Measurements from ENCODE around the gene CAMSAP1.

The CAMSAP1 gene

DNA sequence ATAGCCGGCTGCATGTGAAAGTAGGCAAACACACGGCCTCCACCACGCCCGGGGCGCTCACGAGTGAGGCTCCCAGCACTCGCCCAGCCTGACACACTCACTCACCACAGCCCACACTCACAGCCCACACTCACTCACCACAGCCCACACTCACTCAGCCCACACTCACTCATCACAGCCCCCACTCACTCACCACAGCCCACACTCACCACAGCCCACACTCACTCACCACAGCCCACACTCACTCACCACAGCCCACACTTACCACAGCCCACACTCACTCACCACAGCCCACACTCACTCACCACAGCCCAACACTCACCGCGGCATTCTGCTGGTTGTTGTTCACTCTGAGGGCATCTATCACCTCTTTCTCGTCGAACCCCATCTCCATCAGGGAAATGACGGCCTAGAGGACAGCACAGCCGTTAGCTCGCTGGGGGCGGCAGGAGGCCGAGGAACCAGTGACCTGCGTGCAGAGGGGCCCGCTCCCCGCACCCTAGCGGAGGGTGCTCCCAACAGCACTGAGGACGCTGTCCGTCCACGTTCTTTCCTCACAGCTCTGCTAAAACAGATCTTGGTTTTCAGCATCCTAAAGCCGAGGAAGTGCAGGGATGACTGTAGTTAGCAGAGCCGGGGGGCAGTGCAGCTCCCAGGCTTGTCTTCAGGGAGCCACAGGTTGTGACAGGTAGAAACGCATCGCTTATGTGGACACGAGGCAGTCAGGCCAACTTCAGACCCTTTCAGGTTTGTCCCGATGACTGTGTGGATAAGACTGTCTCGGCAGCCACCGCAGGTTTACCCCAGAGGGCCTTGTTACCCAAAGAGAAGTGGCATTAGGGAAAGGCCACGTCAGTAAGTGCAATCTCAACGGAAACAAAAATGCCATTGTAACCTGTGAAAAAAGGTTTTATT, 32.3 kb upstream of the CAMSAP1 start:
- DNase-seq: peak; percentile 46 to 53

DNA sequence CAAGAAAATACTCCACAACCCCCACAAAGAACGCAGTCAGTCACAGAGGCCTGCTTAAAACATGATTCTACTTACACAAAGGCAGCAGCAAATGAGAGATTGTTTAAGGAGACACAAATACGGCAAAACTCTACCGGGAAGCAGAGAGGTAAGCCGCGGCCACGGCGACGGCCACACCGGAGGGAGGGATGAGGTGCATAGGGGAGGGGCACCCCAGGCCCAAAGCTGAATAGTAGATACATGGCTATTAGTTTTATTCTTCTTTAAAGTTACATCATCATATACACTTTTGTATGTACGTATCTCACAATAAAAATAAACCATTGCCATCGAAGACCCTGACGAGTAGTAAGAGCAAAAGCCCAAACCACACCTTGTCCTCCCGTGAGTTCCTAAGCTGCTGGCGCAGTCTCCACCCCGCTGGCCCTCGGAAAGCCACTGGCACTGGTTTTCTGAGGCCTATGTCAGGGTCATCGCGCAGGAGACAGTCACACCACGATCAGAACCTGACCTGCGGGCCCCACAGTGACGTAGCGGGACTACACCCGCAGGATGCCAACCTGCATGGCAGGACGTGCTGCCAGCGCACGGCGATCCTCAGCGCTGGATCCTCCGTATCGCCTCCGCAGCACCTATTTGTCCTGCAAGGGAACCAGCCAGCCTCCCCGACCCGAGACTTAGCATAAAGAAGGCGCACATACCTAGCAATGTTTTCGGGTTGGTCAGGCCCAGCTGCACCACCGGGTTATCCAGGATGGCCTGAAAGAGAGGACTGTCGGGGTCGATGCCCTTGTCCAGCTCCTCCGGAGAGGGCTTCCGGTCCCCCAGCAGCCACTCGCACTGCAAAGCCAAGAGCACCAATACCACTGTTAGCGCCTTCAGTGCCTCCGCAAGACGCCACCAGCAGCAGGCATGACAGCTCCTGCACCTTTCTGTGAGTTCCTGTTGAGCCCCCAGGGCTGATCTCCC, 30.5 kb upstream of the CAMSAP1 start:
- DNase-seq: no peak

DNA sequence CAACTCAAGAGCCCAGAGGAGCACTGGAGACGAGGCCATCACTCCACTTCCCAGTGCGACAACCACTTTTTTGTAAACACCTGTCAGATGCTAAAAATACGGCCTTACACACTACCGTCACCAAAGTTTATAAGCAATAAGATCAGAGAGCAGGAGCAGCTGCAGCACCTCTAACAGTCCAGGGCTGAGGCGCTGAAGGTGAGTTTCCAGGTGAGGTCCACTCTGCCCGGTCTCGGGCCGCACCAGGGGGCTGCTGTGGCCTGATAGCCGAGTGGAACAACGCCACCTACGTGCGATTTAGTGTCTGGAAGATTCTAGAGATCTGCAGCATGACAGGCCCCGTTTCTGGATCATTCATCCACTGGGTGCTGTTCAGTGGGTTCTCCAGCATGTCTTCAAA, 25.8 kb upstream of the CAMSAP1 start:
- DNase-seq: no peak

DNA sequence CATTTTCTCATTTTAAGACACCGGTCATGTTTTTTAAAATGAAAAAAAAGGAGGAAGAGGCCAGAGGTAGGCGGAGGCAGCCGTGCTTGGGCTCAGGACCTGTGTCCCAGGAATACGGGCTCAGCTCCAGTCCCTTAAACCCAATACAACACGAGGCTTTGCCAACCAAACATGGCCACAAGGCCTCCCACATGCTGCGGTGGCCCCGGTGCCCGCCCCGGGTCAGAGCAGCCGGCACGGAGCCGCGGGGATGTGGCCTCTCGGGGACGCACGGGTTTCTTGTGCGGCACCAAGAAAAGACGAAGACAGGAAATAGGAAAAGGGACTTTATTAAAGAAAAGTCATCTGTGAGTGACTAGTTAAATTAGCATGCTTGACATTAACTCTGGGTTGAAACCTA, 25.3 kb upstream of the CAMSAP1 start:
- DNase-seq: no peak

- DNase-seq: no peak
Observed at GRCh38 chr9:135931349-135931820, 24.0 kb upstream of the CAMSAP1 start.

DNA sequence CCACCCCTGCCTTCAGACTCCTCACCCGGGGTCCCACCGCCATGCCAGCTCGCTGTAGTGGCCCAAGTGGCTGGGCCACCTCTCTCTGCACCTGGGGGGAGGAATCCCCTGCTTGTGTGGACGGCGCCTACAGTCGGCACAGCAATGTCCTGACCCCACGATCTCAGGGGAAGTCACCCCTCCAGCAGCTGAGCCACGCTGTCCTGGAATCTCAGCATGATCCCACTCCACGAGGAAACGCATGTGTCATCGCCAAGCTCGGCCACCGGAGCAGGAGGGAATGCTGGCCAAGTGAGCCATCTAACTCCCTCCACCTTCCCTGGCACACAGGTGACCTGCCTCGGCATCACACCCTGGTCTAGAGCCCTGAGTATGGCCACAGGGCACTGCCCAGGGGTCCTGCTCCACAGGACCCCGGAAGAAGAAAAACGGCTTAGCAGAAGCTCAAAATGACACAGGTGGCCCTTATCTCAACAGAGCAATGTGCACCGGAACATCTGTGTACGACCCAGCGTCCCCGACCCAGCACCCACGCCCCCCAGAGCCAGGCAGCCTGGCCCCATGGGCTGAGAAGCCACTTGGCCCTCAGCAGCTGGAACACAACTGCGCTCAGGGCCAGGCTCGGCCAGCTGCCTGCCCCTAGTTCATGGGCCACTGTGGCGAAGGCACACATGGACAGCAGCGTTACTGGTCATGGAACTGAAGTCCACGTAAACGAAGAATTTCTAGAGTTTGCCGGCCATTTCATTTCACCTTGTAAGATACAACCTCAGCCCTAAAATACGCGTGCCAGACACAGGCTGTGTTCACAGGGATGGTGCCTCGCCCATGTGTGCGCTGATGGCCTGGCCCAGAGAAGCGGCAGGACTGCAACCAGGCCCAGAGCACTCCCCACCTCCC, 23.4 kb upstream of the CAMSAP1 start:
- DNase-seq: no peak

- no peak for DNase-seq
Observed at GRCh38 chr9:135929656-135930445, 22.5 kb upstream of the CAMSAP1 start.

DNA sequence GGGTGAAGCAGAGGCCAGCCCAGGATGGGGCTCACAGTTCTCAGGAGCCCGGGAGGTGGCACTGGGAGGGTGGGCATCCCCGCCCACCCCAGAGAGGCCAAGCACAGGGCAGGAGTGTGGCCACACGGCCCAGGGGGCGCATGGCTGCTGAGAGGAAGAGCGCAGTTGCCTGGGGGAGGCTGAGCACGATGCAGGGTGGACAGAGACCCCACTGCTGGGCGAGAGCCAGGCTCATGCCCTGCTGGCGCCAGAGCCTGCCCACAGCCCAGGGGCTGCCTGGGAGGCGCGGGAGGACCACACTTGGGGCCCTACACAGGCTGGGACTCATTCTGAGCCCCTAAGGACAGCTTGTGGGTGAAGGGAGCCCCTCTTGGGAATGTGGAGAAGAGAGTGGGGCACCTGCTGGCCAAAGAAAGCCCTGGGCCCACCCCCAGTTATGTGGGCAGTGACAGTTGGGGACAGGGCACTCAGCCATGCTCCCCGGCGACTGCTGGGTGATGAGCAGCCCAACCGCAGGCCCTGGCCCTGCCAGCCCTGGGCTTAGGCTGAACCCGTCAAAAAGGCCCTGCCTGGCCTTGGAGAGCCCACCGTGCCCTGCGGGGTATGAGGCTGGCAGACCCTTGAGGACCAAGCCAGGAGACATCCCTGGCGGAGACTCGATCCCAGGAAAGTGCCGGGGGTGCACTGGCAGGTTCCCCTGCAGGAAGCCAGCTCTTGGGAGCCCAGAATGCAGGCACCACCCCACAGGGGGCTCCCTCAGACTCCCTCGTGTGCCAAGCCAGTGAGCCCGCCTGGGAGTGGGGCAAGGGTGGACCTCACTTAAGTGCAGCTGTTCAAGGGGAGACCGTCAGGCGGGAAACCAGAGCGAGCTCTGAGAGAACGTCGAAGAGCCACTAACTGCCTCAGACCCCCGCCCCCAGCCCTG, 21.6 kb upstream of the CAMSAP1 start:
- DNase-seq: no peak

GRCh38 chr9:135928074-135928730, 20.9 kb upstream of the CAMSAP1 start:
- DNase-seq: no peak

- no peak for DNase-seq
Observed at GRCh38 chr9:135927195-135928013, 20.1 kb upstream of the CAMSAP1 start.

DNA sequence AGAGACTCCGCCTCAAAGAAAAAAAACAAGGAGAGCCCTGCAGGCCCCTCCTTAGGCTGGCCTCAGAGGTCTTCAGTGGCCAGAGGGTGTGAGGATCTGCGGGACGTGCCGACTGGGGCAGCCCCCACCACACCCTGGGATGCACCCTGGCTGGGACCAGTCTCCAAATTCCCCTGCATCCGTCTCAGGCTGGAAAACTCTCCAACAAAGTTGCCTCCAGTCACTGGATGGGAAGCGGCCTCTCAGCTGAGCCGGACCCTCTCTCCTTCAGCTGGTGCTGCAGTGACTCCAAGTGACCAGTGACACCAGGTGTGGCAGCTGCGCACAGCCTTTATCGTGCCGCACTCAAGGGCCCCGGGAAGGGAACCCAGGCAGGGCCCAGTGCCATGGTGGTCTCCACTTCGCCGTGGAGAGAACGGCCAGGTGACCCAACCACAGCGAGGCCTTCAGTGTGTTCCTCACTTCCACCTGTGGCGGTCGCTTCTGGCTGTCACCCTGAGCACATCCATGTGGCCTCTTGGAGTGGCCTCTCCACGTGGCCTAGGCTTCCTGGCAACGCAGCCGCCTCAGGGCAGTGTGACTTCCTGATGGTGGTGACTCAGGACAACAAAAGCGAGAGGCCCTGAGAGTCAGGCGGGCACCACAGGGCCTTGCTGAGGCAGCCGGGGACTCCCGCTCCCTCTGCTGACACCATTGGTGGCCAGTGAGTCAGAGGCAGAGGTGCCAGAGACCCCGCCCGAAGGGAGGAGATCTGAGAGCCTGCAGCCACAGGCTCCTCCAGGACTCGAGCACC, 19.3 kb upstream of the CAMSAP1 start:
- DNase-seq: peak; percentile 21 to 81

- no peak for DNase-seq
Observed at GRCh38 chr9:135925496-135926133, 18.3 kb upstream of the CAMSAP1 start.

DNA sequence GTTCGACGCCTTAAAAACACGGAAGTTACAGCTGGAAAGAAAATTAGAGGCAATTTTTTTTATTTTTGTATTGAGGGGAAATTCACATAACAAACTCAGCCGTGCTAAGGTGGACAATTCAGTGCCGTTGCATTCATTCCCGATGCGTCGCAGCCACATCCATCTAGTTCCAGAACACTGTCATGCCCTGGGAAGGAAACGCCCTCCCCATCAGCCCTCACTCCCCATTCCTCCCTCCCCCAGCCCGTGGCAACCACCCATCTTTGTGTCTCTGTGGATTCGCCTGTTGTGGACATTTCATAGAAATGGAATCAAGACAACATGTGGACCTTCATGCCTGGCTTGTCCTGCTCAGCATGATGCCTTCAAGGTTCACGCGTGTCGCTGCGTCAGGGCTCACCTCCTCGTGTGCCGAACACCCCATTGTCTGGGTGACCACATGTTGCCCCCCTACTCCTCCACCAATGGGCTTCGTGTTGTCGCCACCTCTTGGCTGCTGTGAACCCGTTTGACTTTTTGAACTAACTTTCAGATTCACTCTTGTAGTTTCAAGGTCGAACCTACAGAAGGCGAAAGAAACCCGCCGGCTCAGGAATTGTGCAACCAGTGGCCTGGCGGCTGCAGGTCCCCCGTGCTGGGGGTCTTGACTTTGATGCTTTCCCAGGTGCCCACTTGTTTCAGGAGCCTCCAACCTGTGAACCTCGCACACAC, 17.4 kb upstream of the CAMSAP1 start:
- DNase-seq: no peak

DNA sequence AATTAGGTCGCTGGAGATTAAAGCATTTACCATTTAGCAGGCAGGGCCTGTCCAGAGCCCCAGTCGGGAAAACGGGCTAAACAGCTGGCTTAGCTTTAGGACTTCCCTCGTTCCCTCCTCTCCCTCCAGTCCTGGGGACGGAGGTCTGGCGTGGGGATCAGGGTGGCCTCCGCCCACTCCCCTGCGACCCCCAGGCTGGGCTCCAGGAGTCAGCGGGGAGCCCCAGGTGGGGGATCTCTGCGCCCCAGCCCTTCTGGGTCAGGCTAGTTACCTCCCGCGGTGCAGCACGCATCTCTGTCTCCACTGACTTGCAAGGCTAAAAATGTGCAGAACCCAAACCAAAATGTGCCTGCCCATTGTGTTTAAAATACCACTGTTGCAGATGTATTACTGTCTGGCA, 16.2 kb upstream of the CAMSAP1 start:
- no peak for DNase-seq

- DNase-seq: no peak
Observed at GRCh38 chr9:135921749-135922310, 14.5 kb upstream of the CAMSAP1 start.

DNA sequence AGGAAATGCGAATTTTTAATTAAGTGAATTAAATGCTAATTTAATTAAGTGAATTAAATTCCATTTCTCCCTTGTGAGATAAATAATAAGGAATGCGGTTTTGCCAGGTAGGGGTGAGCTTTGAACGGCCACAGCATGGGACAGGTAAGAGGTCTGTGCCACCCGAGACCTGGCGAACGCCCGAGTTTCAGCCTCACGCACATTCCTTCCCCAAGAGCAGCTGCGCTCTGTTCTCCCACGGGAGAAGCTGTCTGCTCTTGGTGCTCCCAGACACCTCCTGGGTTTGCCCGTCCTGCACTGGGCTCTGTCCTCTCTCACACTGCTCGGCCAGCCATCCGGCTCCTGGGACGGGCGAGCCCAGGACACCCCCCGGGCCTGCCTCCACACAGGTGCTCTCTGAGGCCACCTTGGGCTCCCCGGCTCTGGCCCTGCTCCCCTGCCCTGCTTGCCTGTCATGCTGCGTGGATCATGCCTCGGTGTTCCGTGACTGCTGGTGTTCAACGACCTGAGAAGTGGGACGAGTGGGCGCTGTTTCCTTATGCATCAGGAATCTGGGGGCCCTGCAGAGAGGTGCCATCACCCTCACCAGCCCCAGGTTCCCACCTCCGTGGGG, 13.7 kb upstream of the CAMSAP1 start:
- DNase-seq: no peak

Measured in CD4-positive, alpha-beta T cell treated with Interleukin-1 beta for 1 hour (primary cell).